CD14-positive monocyte (primary cell): ENCODE results near the gene LMO3. TPM values are rescaled to one million over a fixed set of nuclear protein-coding genes. Genes with fewer than 3 reads are reported as not detected.

Source experiments
- DNase-seq, 3 donors: peaks; one replicate each; pipeline ENCODE4 v3.0.0-alpha.2; 2011 to 2022
- H2AFZ ChIP-seq: 2 replicates; pipeline ENCODE4 v1.6.0; 2012; ENCODE audit warnings: mild to moderate bottlenecking, low read depth, low read length, inconsistent platforms; ENCODE audit not compliant: insufficient read depth, poor library complexity, severe bottlenecking
- H3K27ac ChIP-seq, 2 donors: 1 replicate in 1 of 2; 2 replicates in 1 of 2; pipeline ENCODE4 v1.5.1; 2012 to 2013; ENCODE audit warnings: low read length in 2 of 2, control low read depth in 1 of 2, inconsistent platforms in 1 of 2, low read depth in 1 of 2, mild to moderate bottlenecking in 1 of 2
- H3K27me3 ChIP-seq, 2 donors: one replicate each; pipeline versions ENCODE4 v1.6.0 to v1.6.1; 2011 to 2013; ENCODE audit warnings: low read length in 2 of 2; ENCODE audit not compliant: control insufficient read depth in 2 of 2, insufficient read depth in 2 of 2
- H3K36me3 ChIP-seq, 2 donors: replicated peaks in 1 of 2; 1 replicate in 1 of 2; 2 replicates in 1 of 2; pipeline versions ENCODE4 v1.5.1 to v1.6.1; 2012 to 2013; ENCODE audit warnings: low read length in 2 of 2, control low read depth in 1 of 2, inconsistent platforms in 1 of 2, mild to moderate bottlenecking in 1 of 2; ENCODE audit not compliant: insufficient read depth in 2 of 2, control insufficient read depth in 1 of 2
- H3K4me1 ChIP-seq, 2 donors: 1 replicate in 1 of 2; 2 replicates in 1 of 2; pipeline versions ENCODE4 v1.5.1 to v1.6.1; 2012 to 2013; ENCODE audit warnings: low read length in 2 of 2, control low read depth in 1 of 2, inconsistent platforms in 1 of 2, mild to moderate bottlenecking in 1 of 2, moderate library complexity in 1 of 2; ENCODE audit not compliant: insufficient read depth in 2 of 2, control insufficient read depth in 1 of 2
- H3K4me2 ChIP-seq: replicated peaks from 2 replicates; pipeline ENCODE3; 2012; ENCODE audit warnings: low read length, moderate library complexity, mild to moderate bottlenecking; ENCODE audit not compliant: poor library complexity, severe bottlenecking; ENCODE audit errors: extremely low read depth
- H3K4me3 ChIP-seq, 3 experiments: fragments of 200-600 bp in 1 of 3; sonication (generic) in 1 of 3; replicated peaks in 1 of 3; 1 replicate in 2 of 3; 2 replicates in 1 of 3; pipeline ENCODE4 v1.5.1; 2011 to 2013; ENCODE audit warnings: low read length in 3 of 3, mild to moderate bottlenecking in 3 of 3, control low read depth in 2 of 3, low read depth in 2 of 3, inconsistent platforms in 1 of 3, moderate library complexity in 1 of 3
- H3K79me2 ChIP-seq: 2 replicates; pipeline ENCODE4 v1.6.0; 2012; ENCODE audit warnings: mild to moderate bottlenecking, control low read depth, inconsistent platforms, low read length, moderate library complexity; ENCODE audit not compliant: insufficient read depth
- H3K9ac ChIP-seq: 2 replicates; pipeline ENCODE4 v1.6.0; 2017; ENCODE audit warnings: low read length, mild to moderate bottlenecking; ENCODE audit not compliant: insufficient read depth, poor library complexity, severe bottlenecking
- H3K9me3 ChIP-seq, 2 donors: replicated peaks in 1 of 2; 1 replicate in 1 of 2; 2 replicates in 1 of 2; pipeline versions ENCODE4 v1.5.1 to v1.6.1; 2012 to 2013; ENCODE audit warnings: low read length in 2 of 2, control low read depth in 1 of 2; ENCODE audit not compliant: control insufficient read depth in 1 of 2, insufficient read depth in 1 of 2
- H4K20me1 ChIP-seq: 2 replicates; pipeline ENCODE4 v1.6.0; 2012; ENCODE audit warnings: mild to moderate bottlenecking, low read length, control low read depth, moderate library complexity; ENCODE audit not compliant: insufficient read depth
- H3K27ac Mint-ChIP-seq, 7 donors: one replicate each; pipeline ENCODE4 v1.8.0; 2020; ENCODE audit warnings: mild to moderate bottlenecking in 7 of 7, mixed read lengths in 7 of 7, moderate library complexity in 6 of 7, inconsistent platforms in 2 of 7
- H3K27me3 Mint-ChIP-seq, 3 donors: one replicate each; pipeline ENCODE4 v1.8.0; 2021 to 2022; ENCODE audit warnings: low read depth in 3 of 3, mild to moderate bottlenecking in 3 of 3, mixed read lengths in 3 of 3, moderate library complexity in 3 of 3, inconsistent platforms in 1 of 3
- H3K36me3 Mint-ChIP-seq, 2 donors: one replicate each; pipeline ENCODE4 v1.8.0; 2020; ENCODE audit warnings: mixed read lengths in 2 of 2, inconsistent platforms in 1 of 2, mild to moderate bottlenecking in 1 of 2
- H3K4me1 Mint-ChIP-seq: one replicate; pipeline ENCODE4 v1.8.0; 2020; ENCODE audit warnings: mild to moderate bottlenecking, mixed read lengths
- H3K4me3 Mint-ChIP-seq, 2 donors: one replicate each; pipeline ENCODE4 v1.8.0; 2020; ENCODE audit warnings: mild to moderate bottlenecking in 2 of 2, mixed read lengths in 2 of 2, moderate library complexity in 1 of 2
- H3K9me3 Mint-ChIP-seq, 7 donors: one replicate each; pipeline ENCODE4 v1.8.0; 2020 to 2022; ENCODE audit warnings: mixed read lengths in 7 of 7, mild to moderate bottlenecking in 6 of 7, moderate library complexity in 6 of 7, inconsistent platforms in 2 of 7
- CTCF ChIP-seq: fragments of 200-600 bp; IDR thresholded peaks from one replicate; pipeline ENCODE4 v1.8.0; 2022; ENCODE audit warnings: antibody characterized with exemption, mild to moderate bottlenecking
- WGBS: methylation state at CpG from one replicate; pipeline ENCODE4 v1.1.5; 2013; ENCODE audit warnings: missing lambda C conversion rate; ENCODE audit not compliant: insufficient coverage; 5-methylcytosine and 5-hydroxymethylcytosine counted together
- intact Hi-C, 2 donors: fragments of 100-400 bp; cut with micrococcal nuclease; formaldehyde crosslinking; loops; one replicate each; pipeline versions ENCODE4 v1.15.0 to v1.15.1; 2023
- polyA plus RNA-seq, 3 donors: library from polyadenylated mRNA; depleted of rRNA in 1 of 3; unstranded in 2 of 3; stranded (reverse) in 1 of 3; fragments of 300-500 nt in 2 of 3; fragments of >200 nt in 1 of 3; fragmentation: Illumina TruSeq in 2 of 3; gene quantifications; 1 replicate in 2 of 3; 2 replicates in 1 of 3; pipeline ENCODE4 v1.2.3, GENCODE V29; 2012 to 2021

The LMO3 gene
- polyA plus RNA-seq, 3 donors, result not detected

DNA sequence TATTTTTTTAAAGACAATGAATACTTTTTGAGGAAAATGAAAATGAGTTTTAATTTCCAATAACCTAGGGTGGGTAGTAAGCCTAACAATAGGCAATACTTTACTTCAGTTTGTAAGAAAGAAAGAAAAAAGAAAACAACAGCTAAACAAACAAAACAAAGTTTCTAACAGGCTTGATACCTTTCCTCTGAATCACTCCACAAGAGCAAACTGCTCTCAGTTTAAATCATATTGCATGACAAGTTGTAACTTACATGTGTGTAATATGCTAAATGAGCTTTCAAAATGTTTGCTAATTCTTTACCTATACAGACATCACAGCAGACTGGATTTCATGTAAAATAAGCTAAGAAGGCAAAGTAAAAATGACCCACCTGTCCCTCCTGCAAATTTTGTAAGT is 6.7 kb upstream of the LMO3 start:
- peaks cover 33 to 42% (median 35%) of the 10 kb centered on the region in 3 donors for H3K27me3 Mint-ChIP-seq
- H3K27ac ChIP-seq, result no peak overlapping the region
- no peaks in the 10 kb centered on the region for H4K20me1 ChIP-seq
- TF ChIP-seq CTCF, result no peak
- H3K4me3 Mint-ChIP-seq, result no peak overlapping the region
- H3K79me2 ChIP-seq, result no peaks in the 10 kb centered on the region
- H3K27me3 ChIP-seq, result peaks cover 36 to 46% of the 10 kb centered on the region in 2 donors
- no peak overlapping the region for H3K4me3 ChIP-seq
- peaks cover 0 to 7% (median 4%) of the 10 kb centered on the region in 7 donors for H3K9me3 Mint-ChIP-seq
- no peak overlapping the region for H3K4me2 ChIP-seq
- DNase-seq, result no peak
- no peak overlapping the region for H3K27ac Mint-ChIP-seq
- no peak overlapping the region for H3K9ac ChIP-seq
- no peak overlapping the region for H2AFZ ChIP-seq
- intact Hi-C loops, result no loop called here
- no peaks in the 10 kb centered on the region for H3K4me1 ChIP-seq
- no peaks in the 10 kb centered on the region for H3K36me3 ChIP-seq
- H3K9me3 ChIP-seq, result no peaks in the 10 kb centered on the region
- no peaks in the 10 kb centered on the region for H3K36me3 Mint-ChIP-seq
- no peaks in the 10 kb centered on the region for H3K4me1 Mint-ChIP-seq

DNA sequence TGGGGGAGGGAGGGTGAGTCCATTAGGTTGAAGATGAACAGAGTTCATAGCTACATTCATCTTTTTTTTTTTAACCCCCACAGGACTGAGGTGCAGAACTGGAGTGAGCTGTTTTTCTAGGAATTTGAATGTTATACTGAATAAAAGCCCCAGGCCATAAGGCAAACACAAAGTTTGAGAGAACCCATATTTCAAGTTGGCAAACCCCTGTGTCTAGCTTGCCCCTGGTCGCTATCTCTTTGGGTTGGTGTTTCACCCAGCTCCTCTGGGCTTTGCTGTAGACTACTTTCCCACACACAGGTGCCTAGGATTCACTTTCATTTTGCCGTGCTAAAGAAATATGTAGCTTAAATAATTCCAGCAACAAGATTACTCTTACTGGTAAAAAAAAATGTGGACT is 5.2 kb upstream of the LMO3 start:
- H3K4me1 ChIP-seq, result no peaks in the 10 kb centered on the region
- intact Hi-C loops, result no loop called here
- H3K27ac ChIP-seq, result no peak overlapping the region
- Mint-ChIP-seq H3K4me3 (peak overlapping the region in 1 of 2 donors; percentile 5), H3K27me3 (peaks cover 48 to 57% (median 50%) of the 10 kb centered on the region in 3 donors), H3K36me3 (no peaks in the 10 kb centered on the region), H3K9me3 (peaks cover 0 to 11% (median 6%) of the 10 kb centered on the region in 7 donors), H3K27ac (no peak overlapping the region), H3K4me1 (peaks cover 3% of the 10 kb centered on the region)
- no peak overlapping the region for H3K4me2 ChIP-seq
- no peaks in the 10 kb centered on the region for H4K20me1 ChIP-seq
- H2AFZ ChIP-seq, result no peak overlapping the region
- peaks cover 50 to 61% of the 10 kb centered on the region in 2 donors for H3K27me3 ChIP-seq
- DNase-seq, result no peak
- peaks cover 0 to 9% of the 10 kb centered on the region in 2 donors for H3K9me3 ChIP-seq
- TF ChIP-seq CTCF, result no peak
- no peaks in the 10 kb centered on the region for H3K79me2 ChIP-seq
- no peak overlapping the region for H3K9ac ChIP-seq
- H3K4me3 ChIP-seq, result no peak overlapping the region
- H3K36me3 ChIP-seq, result no peaks in the 10 kb centered on the region
- 67% methylated on average over 1 of the region's 2 CpGs for WGBS
